ENCODE data around the gene ORMDL1. TPM values are rescaled to one million over a fixed set of nuclear protein-coding genes. Genes with fewer than 3 reads are reported as not detected.

The ORMDL1 gene
- total RNA-seq, 6 experiments from 2014 or later = 48.6 to 70.2 (median 60.3) TPM

GRCh38 chr2:189802396-189802912 lies 18.3 kb upstream of the ORMDL1 start:
- Mint-ChIP-seq H3K27me3 (ENCODE audit: insufficient read depth) (no peaks in the 10 kb centered on the region), H3K4me1 (ENCODE audit: low read depth) (peaks cover 42% of the 10 kb centered on the region), H3K36me3 (ENCODE audit: low read depth) (peaks cover 12% of the 10 kb centered on the region), H3K4me3 (no peak overlapping the region), H3K27ac (peak overlapping the region; percentile 17; the same call in 1 of the 2 replicates), H3K9me3 (no peaks in the 10 kb centered on the region)
- TF ChIP-seq CTCF (IDR thresholded peaks at IDR 0.05) = no peak
- no peak for DNase-seq

DNA sequence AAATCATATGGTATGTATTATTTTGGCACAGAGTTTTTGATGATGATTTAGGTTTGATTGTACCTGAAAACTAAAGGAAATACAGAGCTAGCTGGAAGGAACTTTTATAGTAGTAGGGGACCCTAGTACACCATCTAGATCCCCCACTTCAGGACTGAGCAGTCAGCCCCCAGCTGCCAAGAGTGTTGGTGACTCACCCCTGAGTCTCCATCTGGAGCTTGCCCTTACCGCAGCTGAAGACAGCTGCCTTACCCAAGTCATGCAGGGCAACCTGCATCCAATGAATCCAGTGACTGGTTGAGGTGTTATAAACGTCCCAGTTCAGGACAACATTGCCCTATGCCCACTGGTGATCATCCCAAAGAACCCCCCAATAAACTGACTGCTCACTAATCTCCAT lies 15.4 kb upstream of the ORMDL1 start:
- no peaks in the 10 kb centered on the region for H3K9me3 Mint-ChIP-seq
- peaks cover 37% of the 10 kb centered on the region for H3K4me1 Mint-ChIP-seq (ENCODE audit: low read depth)
- peak; percentile 52 for DNase-seq
- H3K36me3 Mint-ChIP-seq (ENCODE audit: low read depth) = peaks cover 10% of the 10 kb centered on the region
- H3K27ac Mint-ChIP-seq = peak overlapping the region; percentile 58
- no peaks in the 10 kb centered on the region for H3K27me3 Mint-ChIP-seq (ENCODE audit: insufficient read depth)
- peak overlapping the region; percentile 18 for H3K4me3 Mint-ChIP-seq
- TF ChIP-seq CTCF (IDR thresholded peaks at IDR 0.05) = no peak

DNA sequence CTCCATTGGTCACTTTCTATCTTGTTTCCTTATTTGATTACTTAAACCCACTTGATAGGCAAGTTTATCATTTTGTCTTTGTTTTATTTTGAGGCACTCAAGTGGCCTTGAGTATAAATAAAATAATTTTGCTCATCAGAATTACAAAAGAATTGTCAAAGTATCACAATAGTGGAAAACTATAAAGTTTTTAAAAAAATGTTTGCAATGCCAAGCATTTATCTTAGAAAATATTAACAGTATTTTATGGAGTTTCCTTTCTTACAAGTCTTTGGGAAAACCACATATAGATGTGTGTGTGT lies 14.8 kb upstream of the ORMDL1 start:
- no peak for DNase-seq
- peak; percentile 28; the same call in 1 of the 2 replicates for TF ChIP-seq CTCF (IDR thresholded peaks at IDR 0.05)
- Mint-ChIP-seq H3K4me3 (no peak overlapping the region), H3K27me3 (ENCODE audit: insufficient read depth) (no peaks in the 10 kb centered on the region; the same call in 1 of the 2 replicates), H3K36me3 (ENCODE audit: low read depth) (peaks cover 10% of the 10 kb centered on the region), H3K9me3 (no peaks in the 10 kb centered on the region), H3K4me1 (ENCODE audit: low read depth) (peaks cover 36% of the 10 kb centered on the region), H3K27ac (peak overlapping the region; percentile 58)

DNA sequence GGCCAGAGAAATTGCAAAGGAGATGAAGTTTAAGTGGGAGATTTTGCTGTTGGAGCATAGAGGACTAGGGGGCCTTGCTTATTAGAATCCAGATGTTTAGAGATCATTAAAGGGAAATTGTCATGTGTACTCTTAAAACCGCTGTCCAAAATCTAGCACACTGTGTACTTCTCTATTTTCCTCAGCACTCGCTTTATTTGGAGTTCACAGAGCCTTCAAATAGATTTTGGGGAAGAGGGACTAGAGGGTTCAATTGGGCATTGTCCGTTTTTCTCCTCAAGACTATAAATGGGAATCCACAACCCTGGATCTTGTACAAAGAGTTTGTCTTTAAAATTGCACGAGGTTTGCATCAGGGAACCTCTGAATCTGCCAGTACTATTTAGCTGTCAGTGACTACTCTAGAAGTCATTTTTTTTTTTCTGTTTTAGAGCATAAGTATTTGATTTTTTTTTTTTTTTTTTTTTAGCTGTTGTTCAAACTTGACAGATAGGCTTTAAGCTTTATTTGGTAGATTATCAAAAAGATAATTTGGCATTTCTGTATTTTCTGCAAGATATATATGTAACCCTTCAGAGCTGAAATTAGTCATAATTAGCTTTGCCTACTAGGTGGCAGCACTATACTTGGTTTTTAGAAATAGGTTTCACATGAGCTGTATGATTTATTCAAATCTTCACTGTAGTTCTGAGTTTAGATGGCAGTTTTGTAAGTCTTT lies 14.3 kb upstream of the ORMDL1 start:
- Mint-ChIP-seq H3K27me3 (ENCODE audit: insufficient read depth) (no peaks in the 10 kb centered on the region; the same call in 1 of the 2 replicates), H3K9me3 (no peaks in the 10 kb centered on the region), H3K36me3 (ENCODE audit: low read depth) (peaks cover 10% of the 10 kb centered on the region), H3K27ac (peak overlapping the region; percentile 58), H3K4me3 (no peak overlapping the region), H3K4me1 (ENCODE audit: low read depth) (peaks cover 36% of the 10 kb centered on the region)
- peak; percentile 79 for TF ChIP-seq CTCF (IDR thresholded peaks at IDR 0.05)
- DNase-seq = peak; percentile 64

DNA sequence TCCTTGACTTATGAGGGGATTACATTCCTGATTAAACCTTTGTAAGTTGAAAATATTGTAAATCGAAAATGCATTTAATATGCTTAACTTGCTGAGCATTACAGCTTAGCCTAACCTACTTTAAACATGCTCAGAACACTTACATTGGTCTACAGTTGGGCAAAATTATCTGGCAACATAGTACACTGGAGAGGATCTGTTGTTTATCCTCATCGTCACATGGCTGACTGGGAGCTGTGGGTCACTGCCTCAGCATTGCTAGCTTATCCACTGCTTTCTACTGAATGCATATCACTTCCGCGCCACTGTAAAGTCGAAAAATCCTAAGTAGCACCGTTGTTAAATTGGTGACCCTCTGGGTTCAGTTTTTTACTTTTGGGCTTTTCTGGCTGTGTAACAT lies 13.8 kb upstream of the ORMDL1 start:
- Mint-ChIP-seq H3K9me3 (no peaks in the 10 kb centered on the region), H3K27ac (peak overlapping the region; percentile 20; the same call in 1 of the 2 replicates)
- DNase-seq = no peak

More for the DNA sequence above, 13.8 kb upstream of the ORMDL1 start:
- peaks cover 36% of the 10 kb centered on the region for H3K4me1 Mint-ChIP-seq (ENCODE audit: low read depth)
- no peaks in the 10 kb centered on the region; the same call in 1 of the 2 replicates for H3K27me3 Mint-ChIP-seq (ENCODE audit: insufficient read depth)
- peaks cover 15% of the 10 kb centered on the region for H3K36me3 Mint-ChIP-seq (ENCODE audit: low read depth)
- no peak for TF ChIP-seq CTCF (IDR thresholded peaks at IDR 0.05)
- H3K4me3 Mint-ChIP-seq = no peak overlapping the region

All from HFFc6 (cell line).